Measurements from ENCODE around the gene LRRC53.

DNA sequence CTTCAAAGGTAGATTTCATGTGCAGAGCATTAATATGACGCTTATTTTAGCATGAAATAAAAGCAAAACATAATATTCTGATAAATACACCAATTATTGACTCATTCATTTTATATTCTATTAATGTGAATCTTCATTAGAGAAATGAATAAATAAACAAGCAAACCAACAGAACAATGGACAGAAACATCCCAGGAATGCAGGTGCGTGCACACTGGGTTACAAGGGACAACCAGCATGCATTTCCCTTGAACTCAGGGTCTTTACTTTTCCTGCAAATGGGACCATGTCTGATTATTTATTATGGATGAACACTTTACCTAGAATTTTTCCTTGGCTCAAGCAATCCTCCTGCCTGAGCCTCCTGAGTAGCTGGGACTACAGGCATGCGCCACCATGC is 13.5 kb downstream of the LRRC53 start:
- TF ChIP-seq, protein P1, sequence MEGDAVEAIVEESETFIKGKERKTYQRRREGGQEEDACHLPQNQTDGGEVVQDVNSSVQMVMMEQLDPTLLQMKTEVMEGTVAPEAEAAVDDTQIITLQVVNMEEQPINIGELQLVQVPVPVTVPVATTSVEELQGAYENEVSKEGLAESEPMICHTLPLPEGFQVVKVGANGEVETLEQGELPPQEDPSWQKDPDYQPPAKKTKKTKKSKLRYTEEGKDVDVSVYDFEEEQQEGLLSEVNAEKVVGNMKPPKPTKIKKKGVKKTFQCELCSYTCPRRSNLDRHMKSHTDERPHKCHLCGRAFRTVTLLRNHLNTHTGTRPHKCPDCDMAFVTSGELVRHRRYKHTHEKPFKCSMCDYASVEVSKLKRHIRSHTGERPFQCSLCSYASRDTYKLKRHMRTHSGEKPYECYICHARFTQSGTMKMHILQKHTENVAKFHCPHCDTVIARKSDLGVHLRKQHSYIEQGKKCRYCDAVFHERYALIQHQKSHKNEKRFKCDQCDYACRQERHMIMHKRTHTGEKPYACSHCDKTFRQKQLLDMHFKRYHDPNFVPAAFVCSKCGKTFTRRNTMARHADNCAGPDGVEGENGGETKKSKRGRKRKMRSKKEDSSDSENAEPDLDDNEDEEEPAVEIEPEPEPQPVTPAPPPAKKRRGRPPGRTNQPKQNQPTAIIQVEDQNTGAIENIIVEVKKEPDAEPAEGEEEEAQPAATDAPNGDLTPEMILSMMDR (IDR thresholded peaks at IDR 0.05) = no peak
- TF ChIP-seq, protein P2, sequence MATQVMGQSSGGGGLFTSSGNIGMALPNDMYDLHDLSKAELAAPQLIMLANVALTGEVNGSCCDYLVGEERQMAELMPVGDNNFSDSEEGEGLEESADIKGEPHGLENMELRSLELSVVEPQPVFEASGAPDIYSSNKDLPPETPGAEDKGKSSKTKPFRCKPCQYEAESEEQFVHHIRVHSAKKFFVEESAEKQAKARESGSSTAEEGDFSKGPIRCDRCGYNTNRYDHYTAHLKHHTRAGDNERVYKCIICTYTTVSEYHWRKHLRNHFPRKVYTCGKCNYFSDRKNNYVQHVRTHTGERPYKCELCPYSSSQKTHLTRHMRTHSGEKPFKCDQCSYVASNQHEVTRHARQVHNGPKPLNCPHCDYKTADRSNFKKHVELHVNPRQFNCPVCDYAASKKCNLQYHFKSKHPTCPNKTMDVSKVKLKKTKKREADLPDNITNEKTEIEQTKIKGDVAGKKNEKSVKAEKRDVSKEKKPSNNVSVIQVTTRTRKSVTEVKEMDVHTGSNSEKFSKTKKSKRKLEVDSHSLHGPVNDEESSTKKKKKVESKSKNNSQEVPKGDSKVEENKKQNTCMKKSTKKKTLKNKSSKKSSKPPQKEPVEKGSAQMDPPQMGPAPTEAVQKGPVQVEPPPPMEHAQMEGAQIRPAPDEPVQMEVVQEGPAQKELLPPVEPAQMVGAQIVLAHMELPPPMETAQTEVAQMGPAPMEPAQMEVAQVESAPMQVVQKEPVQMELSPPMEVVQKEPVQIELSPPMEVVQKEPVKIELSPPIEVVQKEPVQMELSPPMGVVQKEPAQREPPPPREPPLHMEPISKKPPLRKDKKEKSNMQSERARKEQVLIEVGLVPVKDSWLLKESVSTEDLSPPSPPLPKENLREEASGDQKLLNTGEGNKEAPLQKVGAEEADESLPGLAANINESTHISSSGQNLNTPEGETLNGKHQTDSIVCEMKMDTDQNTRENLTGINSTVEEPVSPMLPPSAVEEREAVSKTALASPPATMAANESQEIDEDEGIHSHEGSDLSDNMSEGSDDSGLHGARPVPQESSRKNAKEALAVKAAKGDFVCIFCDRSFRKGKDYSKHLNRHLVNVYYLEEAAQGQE (IDR thresholded peaks at IDR 0.05; ENCODE audit: insufficient read depth in 1 of 2, low read depth in 2 of 2, low read length in 1 of 2) = no peak
- TF ChIP-seq POLR2AphosphoS5 (IDR thresholded peaks at IDR 0.05; ENCODE audit: low read depth, low read length) = no peak
